ENCODE measurements around the gene NLGN4X. TPM values are rescaled to one million over a fixed set of nuclear protein-coding genes. Genes with fewer than 3 reads are reported as not detected.

The NLGN4X gene
- total RNA-seq, 1 donor from 2014 or later, result not detected

DNA sequence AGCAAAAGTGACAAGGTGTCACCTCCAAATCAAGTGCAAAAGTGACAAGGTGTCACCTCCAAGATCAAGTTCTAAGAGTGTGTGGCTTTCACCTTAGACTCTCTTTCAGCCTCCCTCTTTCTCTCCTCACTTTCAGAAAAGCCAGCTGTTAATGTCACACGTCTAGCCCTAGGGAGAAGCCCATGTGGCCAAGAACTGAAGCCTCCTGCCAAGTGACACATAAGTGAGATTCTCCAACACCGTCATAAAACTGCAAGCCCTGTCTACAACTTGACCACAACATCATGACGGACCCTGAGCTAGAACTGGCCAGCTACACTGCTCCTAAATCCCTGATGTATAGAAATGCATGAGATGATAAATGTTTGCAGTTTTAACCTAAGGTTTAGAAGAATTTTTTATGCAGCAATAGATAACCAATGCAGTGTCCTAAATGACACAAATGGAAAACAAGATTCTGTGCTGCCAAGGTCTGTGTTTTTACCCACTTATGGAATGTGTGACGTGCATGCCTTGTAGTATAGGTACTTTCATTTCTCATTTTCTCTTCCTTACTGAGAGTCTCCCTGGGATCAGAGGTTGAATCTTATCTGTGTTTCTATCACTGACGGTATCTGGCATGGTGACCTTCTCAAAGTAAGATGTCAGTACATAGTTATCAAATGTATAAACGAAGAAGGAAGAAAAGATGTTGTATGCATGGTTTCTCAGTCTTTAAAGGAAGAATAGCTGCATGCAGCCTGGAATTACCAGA lies 25.0 kb downstream of the NLGN4X start:
- no peaks in the 10 kb centered on the region for H3K4me1 Mint-ChIP-seq (ENCODE audit: low read depth)
- H3K27ac Mint-ChIP-seq, result no peak overlapping the region
- H3K4me3 Mint-ChIP-seq, result no peak overlapping the region
- intact Hi-C loops (cut with micrococcal nuclease), result no loop called here
- H3K36me3 Mint-ChIP-seq (ENCODE audit: low read depth), result no peaks in the 10 kb centered on the region
- no peaks in the 10 kb centered on the region for H3K9me3 Mint-ChIP-seq
- DNase-seq (ENCODE audit: low spot score), result no peak
- no peaks in the 10 kb centered on the region for H3K27me3 Mint-ChIP-seq (ENCODE audit: insufficient read depth)

DNA sequence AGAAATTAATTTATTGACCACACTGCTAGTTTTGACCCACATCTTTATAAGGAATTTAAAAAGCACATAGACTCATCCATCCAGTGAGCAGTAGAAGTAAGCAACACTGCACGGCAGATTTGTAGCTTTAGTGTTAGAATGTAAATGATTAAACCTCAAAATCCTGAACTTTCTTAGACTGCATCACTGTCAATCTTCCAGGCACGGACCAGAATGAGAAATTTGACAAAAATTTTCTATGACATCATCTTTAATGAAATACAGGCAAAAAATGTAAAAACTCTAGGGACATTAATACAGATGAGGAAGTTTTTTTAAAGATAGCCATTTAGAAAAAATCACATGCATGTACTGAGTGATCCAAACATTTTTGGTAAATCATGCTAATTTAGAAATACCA lies 29.2 kb downstream of the NLGN4X start:
- H3K4me1 Mint-ChIP-seq (ENCODE audit: low read depth), result no peaks in the 10 kb centered on the region
- no peaks in the 10 kb centered on the region for H3K9me3 Mint-ChIP-seq
- no peaks in the 10 kb centered on the region for H3K27me3 Mint-ChIP-seq (ENCODE audit: insufficient read depth)
- DNase-seq (ENCODE audit: low spot score), result no peak
- H3K36me3 Mint-ChIP-seq (ENCODE audit: low read depth), result no peaks in the 10 kb centered on the region
- H3K4me3 Mint-ChIP-seq, result no peak overlapping the region
- intact Hi-C loops (cut with micrococcal nuclease), result no loop called here
- H3K27ac Mint-ChIP-seq, result no peak overlapping the region

DNA sequence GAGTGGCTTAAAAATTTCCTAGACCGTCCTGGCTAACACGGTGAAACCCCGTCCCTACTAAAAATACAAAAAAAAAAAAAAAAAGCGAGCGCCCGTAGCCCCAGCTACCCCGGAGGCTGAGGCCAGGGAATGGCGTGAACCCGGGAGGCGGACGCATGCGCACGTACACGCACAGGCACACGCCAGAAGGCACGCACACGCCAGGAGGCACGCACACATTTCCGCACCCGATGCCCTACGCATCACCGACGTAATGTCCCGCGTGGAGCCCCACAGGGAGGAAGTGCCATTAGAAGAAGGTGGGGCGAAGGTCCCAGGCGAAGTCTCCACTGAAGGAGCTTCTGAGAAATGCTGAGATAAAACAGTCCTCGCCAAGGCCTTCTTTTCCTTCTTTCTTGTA lies 41.4 kb downstream of the NLGN4X start:
- intact Hi-C loops (cut with micrococcal nuclease), result no loop called here
- Mint-ChIP-seq H3K27me3 (ENCODE audit: insufficient read depth) (no peaks in the 10 kb centered on the region), H3K9me3 (no peaks in the 10 kb centered on the region), H3K36me3 (ENCODE audit: low read depth) (no peaks in the 10 kb centered on the region), H3K27ac (no peak overlapping the region), H3K4me3 (no peak overlapping the region), H3K4me1 (ENCODE audit: low read depth) (no peaks in the 10 kb centered on the region)
- DNase-seq (ENCODE audit: low spot score), result no peak

DNA sequence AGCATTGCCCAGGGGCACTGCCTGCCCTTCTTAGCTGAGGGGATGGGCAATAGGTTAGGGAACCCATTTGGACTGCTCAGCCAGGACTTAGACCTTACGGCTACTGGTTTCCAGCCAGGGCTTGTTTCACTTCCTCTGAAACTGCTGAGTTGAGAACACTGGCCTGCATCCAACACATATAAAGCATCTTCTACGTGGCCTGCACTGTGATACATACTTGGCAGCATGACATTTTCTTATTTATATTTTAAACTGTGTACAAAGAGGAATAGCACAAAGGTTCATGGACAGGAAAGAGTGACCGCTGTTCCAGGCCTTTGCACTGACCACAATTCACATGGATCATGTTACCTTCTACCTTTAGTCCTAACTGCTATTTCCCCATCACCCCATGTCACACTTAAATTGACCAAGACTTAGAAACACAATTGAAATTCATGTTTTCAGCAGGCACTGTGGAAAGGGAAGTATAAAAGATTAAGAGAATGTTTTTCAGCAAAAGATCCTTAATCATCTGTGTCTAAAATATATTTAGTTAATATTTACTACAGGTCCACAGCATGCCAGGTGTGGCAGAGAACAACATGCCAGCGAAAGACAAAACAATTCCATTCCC lies 43.7 kb downstream of the NLGN4X start:
- no peak overlapping the region for H3K4me3 Mint-ChIP-seq
- no peaks in the 10 kb centered on the region for H3K4me1 Mint-ChIP-seq (ENCODE audit: low read depth)
- no peaks in the 10 kb centered on the region for H3K36me3 Mint-ChIP-seq (ENCODE audit: low read depth)
- intact Hi-C loops (cut with micrococcal nuclease), result no loop called here
- no peaks in the 10 kb centered on the region for H3K27me3 Mint-ChIP-seq (ENCODE audit: insufficient read depth)
- no peaks in the 10 kb centered on the region for H3K9me3 Mint-ChIP-seq
- DNase-seq (ENCODE audit: low spot score), result no peak
- H3K27ac Mint-ChIP-seq, result no peak overlapping the region

DNA sequence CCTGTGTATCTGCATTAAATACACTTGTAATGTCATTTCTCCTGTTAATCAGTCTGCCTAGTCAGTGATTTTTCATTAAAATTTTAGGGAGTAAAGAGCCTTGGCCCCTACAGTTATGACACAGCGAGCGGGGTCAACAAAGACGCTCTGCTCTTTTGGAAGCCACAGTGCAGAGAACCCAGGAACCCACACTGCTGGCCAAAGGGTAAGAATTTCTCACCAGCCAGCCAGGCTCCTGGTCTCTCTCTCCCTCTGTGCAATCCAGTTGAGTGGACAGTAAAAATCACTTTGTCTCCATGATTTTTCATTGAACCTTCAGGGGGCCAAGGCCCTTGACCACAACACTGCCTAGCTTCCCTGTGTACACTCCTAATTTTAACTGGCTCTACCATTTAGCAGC lies 52.8 kb downstream of the NLGN4X start:
- H3K36me3 Mint-ChIP-seq (ENCODE audit: low read depth), result no peaks in the 10 kb centered on the region
- no peaks in the 10 kb centered on the region for H3K9me3 Mint-ChIP-seq
- no peak for DNase-seq (ENCODE audit: low spot score)
- intact Hi-C loops (cut with micrococcal nuclease), result no loop called here
- no peak overlapping the region for H3K27ac Mint-ChIP-seq
- H3K4me1 Mint-ChIP-seq (ENCODE audit: low read depth), result no peaks in the 10 kb centered on the region
- no peak overlapping the region for H3K4me3 Mint-ChIP-seq
- no peaks in the 10 kb centered on the region for H3K27me3 Mint-ChIP-seq (ENCODE audit: insufficient read depth)

DNA sequence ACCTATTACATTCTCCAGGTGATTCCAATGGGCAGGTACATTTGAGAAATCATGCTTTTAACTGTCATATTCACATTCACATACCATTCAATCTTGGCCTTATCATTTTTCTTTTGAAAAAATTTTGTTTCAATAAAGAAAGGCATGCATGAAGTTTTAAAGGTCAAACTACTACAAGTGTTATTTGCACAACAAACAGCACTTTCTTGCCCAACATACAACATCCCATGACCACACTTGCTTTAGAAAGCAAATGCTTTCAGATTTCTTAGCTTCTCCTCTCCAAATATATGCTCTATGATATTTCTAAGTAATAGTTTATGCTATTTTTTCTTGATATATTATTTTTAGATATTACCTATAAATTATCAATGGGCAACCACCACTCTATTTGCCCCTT lies 58.2 kb downstream of the NLGN4X start:
- no peak for DNase-seq (ENCODE audit: low spot score)
- H3K27me3 Mint-ChIP-seq (ENCODE audit: insufficient read depth), result no peaks in the 10 kb centered on the region
- no peaks in the 10 kb centered on the region for H3K36me3 Mint-ChIP-seq (ENCODE audit: low read depth)
- H3K4me1 Mint-ChIP-seq (ENCODE audit: low read depth), result no peaks in the 10 kb centered on the region
- no peak overlapping the region for H3K4me3 Mint-ChIP-seq
- no peak overlapping the region for H3K27ac Mint-ChIP-seq
- intact Hi-C loops (cut with micrococcal nuclease), result no loop called here
- H3K9me3 Mint-ChIP-seq, result no peaks in the 10 kb centered on the region

DNA sequence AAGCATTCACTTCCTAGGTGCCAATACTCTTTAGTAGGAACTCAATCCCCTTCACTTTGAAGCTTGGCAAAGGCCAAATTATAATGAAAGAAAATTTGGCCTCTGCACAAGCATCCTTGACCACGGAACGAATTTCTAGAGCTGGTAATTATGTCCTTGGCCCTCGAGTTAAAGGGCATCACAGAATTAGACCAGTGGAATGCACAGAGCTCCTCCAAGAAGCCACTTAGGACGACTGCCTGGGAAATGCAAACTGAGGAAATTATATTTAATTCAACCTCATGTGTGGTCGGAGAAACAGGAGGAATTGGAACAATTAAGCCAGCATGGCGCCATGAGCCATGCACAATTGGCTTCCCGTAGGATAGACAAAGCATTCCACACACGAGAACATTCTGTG lies 59.3 kb downstream of the NLGN4X start:
- H3K36me3 Mint-ChIP-seq (ENCODE audit: low read depth), result no peaks in the 10 kb centered on the region
- no peak for DNase-seq (ENCODE audit: low spot score)
- H3K27ac Mint-ChIP-seq, result no peak overlapping the region
- intact Hi-C loops (cut with micrococcal nuclease), result no loop called here
- H3K9me3 Mint-ChIP-seq, result no peaks in the 10 kb centered on the region
- no peak overlapping the region for H3K4me3 Mint-ChIP-seq
- H3K4me1 Mint-ChIP-seq (ENCODE audit: low read depth), result no peaks in the 10 kb centered on the region
- H3K27me3 Mint-ChIP-seq (ENCODE audit: insufficient read depth), result no peaks in the 10 kb centered on the region

DNA sequence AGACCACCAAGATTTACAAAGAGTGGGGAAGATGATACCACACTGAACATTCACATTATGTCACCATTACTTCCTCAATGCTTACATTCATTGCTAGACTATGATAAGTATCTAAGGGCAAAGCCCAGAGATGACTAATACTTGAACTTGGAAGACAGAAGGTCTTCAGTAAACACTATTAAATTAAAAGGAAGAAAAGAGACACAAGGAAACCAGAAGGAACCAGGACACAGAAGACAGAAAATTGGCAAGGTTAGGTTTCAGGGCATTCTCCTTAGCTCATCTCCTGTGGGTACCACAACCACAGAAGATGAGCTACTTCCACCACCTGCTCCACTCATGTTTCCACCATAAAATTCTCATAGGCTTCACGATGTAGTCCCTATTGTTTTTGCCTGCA lies 64.9 kb downstream of the NLGN4X start:
- H3K27me3 Mint-ChIP-seq (ENCODE audit: insufficient read depth), result no peaks in the 10 kb centered on the region
- no peak for DNase-seq (ENCODE audit: low spot score)
- H3K4me3 Mint-ChIP-seq, result no peak overlapping the region
- H3K27ac Mint-ChIP-seq, result no peak overlapping the region
- H3K36me3 Mint-ChIP-seq (ENCODE audit: low read depth), result no peaks in the 10 kb centered on the region
- intact Hi-C loops (cut with micrococcal nuclease), result no loop called here
- no peaks in the 10 kb centered on the region for H3K9me3 Mint-ChIP-seq
- H3K4me1 Mint-ChIP-seq (ENCODE audit: low read depth), result no peaks in the 10 kb centered on the region

DNA sequence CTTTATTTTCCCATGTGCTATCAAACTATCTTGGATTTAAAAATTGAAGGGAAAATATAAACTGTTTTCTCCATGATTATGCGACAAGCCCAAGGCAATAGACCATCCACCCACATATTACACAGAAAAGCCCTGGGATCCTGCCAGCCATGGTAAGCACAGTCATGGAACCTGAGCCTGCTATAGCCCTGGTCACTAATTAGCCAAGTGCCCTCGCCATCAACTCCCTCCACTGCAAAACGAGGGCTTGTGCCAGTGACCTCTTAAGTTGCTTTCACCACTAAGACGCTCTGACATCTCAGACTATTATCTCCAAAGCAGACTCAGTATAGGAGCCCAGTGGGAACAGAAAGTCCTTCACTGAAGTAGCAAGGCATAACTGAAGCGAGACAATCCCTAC lies 69.2 kb downstream of the NLGN4X start:
- DNase-seq (ENCODE audit: low spot score), result no peak
- H3K9me3 Mint-ChIP-seq, result no peaks in the 10 kb centered on the region
- H3K36me3 Mint-ChIP-seq (ENCODE audit: low read depth), result no peaks in the 10 kb centered on the region
- H3K27ac Mint-ChIP-seq, result no peak overlapping the region
- no peak overlapping the region for H3K4me3 Mint-ChIP-seq
- no peaks in the 10 kb centered on the region for H3K27me3 Mint-ChIP-seq (ENCODE audit: insufficient read depth)
- intact Hi-C loops (cut with micrococcal nuclease), result no loop called here
- no peaks in the 10 kb centered on the region for H3K4me1 Mint-ChIP-seq (ENCODE audit: low read depth)

DNA sequence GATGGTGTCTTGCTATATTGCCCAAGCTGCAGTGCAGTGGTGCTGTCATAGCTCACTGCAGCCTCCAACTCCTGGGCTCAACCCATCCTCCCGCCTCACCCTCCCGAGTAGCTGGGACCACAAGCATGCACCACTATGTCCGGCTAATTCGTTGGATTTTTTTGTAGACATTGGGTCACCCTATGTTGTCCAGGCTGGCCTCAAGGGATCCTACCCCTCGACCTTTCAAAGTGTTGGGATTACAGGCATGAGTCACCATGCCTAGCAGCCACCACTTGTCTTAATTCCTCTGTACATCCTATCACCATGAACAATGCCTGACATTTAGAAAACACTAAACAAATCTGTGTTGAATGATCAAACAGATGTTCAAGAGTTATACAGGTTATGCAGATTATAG lies 76.7 kb downstream of the NLGN4X start:
- H3K27ac Mint-ChIP-seq, result no peak overlapping the region
- no peaks in the 10 kb centered on the region for H3K4me1 Mint-ChIP-seq (ENCODE audit: low read depth)
- H3K4me3 Mint-ChIP-seq, result no peak overlapping the region
- no peaks in the 10 kb centered on the region for H3K36me3 Mint-ChIP-seq (ENCODE audit: low read depth)
- no peak for DNase-seq (ENCODE audit: low spot score)
- no peaks in the 10 kb centered on the region for H3K27me3 Mint-ChIP-seq (ENCODE audit: insufficient read depth)
- no peaks in the 10 kb centered on the region for H3K9me3 Mint-ChIP-seq
- intact Hi-C loops (cut with micrococcal nuclease), result no loop called here

DNA sequence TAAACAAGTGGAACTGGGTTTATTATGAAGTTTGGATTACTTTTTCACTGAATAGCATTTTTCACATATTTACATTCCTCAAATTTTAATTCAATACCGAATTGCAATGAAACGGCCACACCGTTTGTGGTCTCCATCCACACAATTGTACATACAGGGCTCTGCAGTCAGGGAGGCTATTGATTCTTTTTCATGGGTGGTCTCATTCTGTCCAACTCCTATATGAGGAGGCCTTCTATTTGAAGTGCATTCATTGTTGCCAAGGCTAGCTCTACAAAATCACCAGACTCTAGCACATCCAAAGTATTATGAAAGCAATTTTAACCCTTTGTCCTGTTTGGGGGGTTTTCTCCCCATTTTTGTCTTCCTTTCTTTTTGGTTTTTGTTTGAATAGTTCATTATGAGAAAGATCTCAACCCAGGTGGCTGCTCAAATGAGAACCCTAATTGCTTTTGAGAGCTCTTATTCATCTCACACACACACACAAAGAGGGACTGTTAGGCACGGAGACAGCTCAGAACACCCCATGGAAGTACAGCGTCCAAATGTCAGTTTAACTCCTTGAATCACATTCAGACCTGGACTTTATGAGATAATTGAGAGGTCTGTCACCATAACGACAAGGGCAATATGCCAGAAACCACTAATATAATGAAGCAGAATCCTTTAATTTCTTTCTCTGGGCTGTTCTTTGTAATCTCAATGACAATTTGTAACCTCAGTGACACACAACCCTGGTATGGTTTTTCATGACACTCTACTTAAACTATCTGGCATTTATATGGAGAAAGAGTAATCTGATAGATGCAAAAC lies 79.4 kb downstream of the NLGN4X start:
- intact Hi-C loops (cut with micrococcal nuclease), result no loop called here
- Mint-ChIP-seq H3K9me3 (no peaks in the 10 kb centered on the region), H3K4me3 (no peak overlapping the region), H3K27ac (no peak overlapping the region), H3K4me1 (ENCODE audit: low read depth) (no peaks in the 10 kb centered on the region), H3K27me3 (ENCODE audit: insufficient read depth) (no peaks in the 10 kb centered on the region), H3K36me3 (ENCODE audit: low read depth) (no peaks in the 10 kb centered on the region)
- no peak for DNase-seq (ENCODE audit: low spot score)

DNA sequence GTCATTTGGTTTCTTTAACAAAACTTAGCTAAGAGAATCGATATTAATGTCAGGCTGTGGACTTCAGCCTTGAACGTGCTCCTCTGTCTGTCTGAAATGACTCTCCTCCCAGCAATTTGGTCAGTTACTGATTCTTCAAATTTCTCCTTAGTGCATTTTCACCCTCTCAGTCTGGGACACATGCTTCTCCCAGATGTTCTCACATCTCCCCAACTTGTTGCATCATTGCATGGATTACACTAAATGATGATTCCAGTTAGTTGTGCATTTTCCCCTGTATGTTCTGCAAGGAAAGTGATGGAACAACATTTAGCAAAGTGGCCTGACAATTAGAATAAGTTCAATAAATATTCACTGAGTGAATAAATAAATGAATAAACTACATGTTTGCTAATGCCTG lies 94.4 kb downstream of the NLGN4X start:
- Mint-ChIP-seq H3K4me3 (no peak overlapping the region), H3K9me3 (no peaks in the 10 kb centered on the region), H3K4me1 (ENCODE audit: low read depth) (no peaks in the 10 kb centered on the region), H3K27ac (no peak overlapping the region), H3K27me3 (ENCODE audit: insufficient read depth) (no peaks in the 10 kb centered on the region), H3K36me3 (ENCODE audit: low read depth) (no peaks in the 10 kb centered on the region)
- intact Hi-C loops (cut with micrococcal nuclease), result no loop called here
- no peak for DNase-seq (ENCODE audit: low spot score)

DNA sequence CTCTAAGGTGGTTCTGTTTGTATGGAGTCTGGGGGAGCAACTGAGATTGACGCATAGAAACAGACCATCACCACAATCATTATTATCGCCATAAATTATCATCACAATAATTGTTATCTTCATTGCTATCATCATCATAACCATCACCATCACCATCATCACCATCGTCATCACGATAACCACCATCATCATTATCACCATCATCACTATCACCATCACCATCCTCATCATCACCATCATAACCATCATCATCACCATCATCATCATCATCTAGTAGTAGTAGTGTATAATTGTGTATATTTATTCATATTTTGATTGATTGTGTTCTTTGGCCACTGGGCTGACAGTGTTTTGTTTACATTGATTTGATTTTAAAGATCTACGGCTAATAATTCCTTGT lies 95.7 kb downstream of the NLGN4X start:
- Mint-ChIP-seq H3K4me3 (no peak overlapping the region), H3K9me3 (no peaks in the 10 kb centered on the region), H3K27ac (no peak overlapping the region), H3K36me3 (ENCODE audit: low read depth) (no peaks in the 10 kb centered on the region), H3K4me1 (ENCODE audit: low read depth) (no peaks in the 10 kb centered on the region), H3K27me3 (ENCODE audit: insufficient read depth) (no peaks in the 10 kb centered on the region)
- intact Hi-C loops (cut with micrococcal nuclease), result no loop called here
- no peak for DNase-seq (ENCODE audit: low spot score)

Measured in activated T-helper 1 cell treated with anti-CD3 and anti-CD28 coated beads, Interleukin-12 subunit alpha, Interleukin-12 subunit beta, Interleukin-2, Interleukin-4 antibody, amounts not matched to agents 30 ng/mL and 10 ng/mL and 1 ng/mL, durations not matched to agents 14 hours and 24 hours and 36 hours (primary cell).